ENCODE data around the gene SH3GL3. TPM values are rescaled to one million over a fixed set of nuclear protein-coding genes. Genes with fewer than 3 reads are reported as not detected.

SH3GL3 gene
- polyA plus RNA-seq, 1 of the 3 experiments (the other 2 are of a cell fraction): not detected

DNA sequence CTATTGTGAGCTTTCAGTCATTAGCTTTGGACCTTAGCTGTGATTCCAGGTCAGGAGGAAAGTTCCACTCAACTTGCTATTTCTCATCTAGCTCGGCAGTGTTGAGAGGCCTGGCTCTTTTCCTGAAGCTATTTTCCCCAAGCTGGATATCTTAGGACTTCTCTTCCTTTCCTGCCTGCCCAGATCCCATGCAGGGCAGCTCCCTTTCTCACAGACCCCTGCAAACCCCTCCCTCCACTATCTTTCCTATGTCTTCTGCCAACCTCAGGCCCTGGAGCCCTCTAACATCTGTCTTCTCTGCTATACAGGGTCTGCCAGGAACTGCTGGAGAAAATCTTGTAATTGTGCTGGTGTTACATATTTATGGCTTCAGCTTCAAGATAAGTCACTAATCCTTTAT is 49.6 kb downstream of the SH3GL3 start:
- no peaks in the 10 kb centered on the region for H3F3A ChIP-seq (replicated peaks; ENCODE audit: insufficient read depth)
- 0% methylated on average over 1 of the region's 1 CpG for WGBS (ENCODE audit: low lambda C conversion rate)
- no peaks in the 10 kb centered on the region for H3K4me1 ChIP-seq (ENCODE audit: control insufficient read depth in 1 of 2, insufficient read depth in 2 of 2, low read depth in 1 of 2, low read length in 1 of 2)
- ChIA-PET CTCF (no interaction called here), POLR2A (no interaction called here)
- no peaks in the 10 kb centered on the region for H3K9me3 ChIP-seq
- DNase-seq: no peak
- H3K9ac ChIP-seq: no peak overlapping the region
- no peak for TF ChIP-seq TEAD4 (IDR thresholded peaks at IDR 0.05; ENCODE audit: borderline replicate concordance, insufficient read depth)
- no peak for TF ChIP-seq CHD2 (IDR thresholded peaks at IDR 0.05; ENCODE audit: low read length, partially characterized antibody)
- no peak for TF ChIP-seq MEF2A (IDR thresholded peaks at IDR 0.05; ENCODE audit: borderline replicate concordance, low read depth)
- TF ChIP-seq, protein P1, sequence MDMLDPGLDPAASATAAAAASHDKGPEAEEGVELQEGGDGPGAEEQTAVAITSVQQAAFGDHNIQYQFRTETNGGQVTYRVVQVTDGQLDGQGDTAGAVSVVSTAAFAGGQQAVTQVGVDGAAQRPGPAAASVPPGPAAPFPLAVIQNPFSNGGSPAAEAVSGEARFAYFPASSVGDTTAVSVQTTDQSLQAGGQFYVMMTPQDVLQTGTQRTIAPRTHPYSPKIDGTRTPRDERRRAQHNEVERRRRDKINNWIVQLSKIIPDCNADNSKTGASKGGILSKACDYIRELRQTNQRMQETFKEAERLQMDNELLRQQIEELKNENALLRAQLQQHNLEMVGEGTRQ (IDR thresholded peaks at IDR 0.05; ENCODE audit: borderline replicate concordance, low read depth, low read length): no peak
- TF ChIP-seq NFIC (IDR thresholded peaks at IDR 0.05; ENCODE audit: borderline replicate concordance): no peak
- TF ChIP-seq, protein P2, sequence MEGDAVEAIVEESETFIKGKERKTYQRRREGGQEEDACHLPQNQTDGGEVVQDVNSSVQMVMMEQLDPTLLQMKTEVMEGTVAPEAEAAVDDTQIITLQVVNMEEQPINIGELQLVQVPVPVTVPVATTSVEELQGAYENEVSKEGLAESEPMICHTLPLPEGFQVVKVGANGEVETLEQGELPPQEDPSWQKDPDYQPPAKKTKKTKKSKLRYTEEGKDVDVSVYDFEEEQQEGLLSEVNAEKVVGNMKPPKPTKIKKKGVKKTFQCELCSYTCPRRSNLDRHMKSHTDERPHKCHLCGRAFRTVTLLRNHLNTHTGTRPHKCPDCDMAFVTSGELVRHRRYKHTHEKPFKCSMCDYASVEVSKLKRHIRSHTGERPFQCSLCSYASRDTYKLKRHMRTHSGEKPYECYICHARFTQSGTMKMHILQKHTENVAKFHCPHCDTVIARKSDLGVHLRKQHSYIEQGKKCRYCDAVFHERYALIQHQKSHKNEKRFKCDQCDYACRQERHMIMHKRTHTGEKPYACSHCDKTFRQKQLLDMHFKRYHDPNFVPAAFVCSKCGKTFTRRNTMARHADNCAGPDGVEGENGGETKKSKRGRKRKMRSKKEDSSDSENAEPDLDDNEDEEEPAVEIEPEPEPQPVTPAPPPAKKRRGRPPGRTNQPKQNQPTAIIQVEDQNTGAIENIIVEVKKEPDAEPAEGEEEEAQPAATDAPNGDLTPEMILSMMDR (IDR thresholded peaks at IDR 0.05): no peak
- TF ChIP-seq, protein P3, sequence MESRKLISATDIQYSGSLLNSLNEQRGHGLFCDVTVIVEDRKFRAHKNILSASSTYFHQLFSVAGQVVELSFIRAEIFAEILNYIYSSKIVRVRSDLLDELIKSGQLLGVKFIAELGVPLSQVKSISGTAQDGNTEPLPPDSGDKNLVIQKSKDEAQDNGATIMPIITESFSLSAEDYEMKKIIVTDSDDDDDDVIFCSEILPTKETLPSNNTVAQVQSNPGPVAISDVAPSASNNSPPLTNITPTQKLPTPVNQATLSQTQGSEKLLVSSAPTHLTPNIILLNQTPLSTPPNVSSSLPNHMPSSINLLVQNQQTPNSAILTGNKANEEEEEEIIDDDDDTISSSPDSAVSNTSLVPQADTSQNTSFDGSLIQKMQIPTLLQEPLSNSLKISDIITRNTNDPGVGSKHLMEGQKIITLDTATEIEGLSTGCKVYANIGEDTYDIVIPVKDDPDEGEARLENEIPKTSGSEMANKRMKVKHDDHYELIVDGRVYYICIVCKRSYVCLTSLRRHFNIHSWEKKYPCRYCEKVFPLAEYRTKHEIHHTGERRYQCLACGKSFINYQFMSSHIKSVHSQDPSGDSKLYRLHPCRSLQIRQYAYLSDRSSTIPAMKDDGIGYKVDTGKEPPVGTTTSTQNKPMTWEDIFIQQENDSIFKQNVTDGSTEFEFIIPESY (IDR thresholded peaks at IDR 0.05; ENCODE audit: borderline replicate concordance, low read depth): no peak
- no peak for TF ChIP-seq FOXJ3 (CRISPR knock-in tag; IDR thresholded peaks at IDR 0.05)
- TF ChIP-seq GABPA (IDR thresholded peaks at IDR 0.05; ENCODE audit: low read depth): no peak
- TF ChIP-seq, protein P4, sequence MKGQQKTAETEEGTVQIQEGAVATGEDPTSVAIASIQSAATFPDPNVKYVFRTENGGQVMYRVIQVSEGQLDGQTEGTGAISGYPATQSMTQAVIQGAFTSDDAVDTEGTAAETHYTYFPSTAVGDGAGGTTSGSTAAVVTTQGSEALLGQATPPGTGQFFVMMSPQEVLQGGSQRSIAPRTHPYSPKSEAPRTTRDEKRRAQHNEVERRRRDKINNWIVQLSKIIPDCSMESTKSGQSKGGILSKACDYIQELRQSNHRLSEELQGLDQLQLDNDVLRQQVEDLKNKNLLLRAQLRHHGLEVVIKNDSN (IDR thresholded peaks at IDR 0.05; ENCODE audit: borderline replicate concordance, low read depth): no peak
- TF ChIP-seq, protein P5, sequence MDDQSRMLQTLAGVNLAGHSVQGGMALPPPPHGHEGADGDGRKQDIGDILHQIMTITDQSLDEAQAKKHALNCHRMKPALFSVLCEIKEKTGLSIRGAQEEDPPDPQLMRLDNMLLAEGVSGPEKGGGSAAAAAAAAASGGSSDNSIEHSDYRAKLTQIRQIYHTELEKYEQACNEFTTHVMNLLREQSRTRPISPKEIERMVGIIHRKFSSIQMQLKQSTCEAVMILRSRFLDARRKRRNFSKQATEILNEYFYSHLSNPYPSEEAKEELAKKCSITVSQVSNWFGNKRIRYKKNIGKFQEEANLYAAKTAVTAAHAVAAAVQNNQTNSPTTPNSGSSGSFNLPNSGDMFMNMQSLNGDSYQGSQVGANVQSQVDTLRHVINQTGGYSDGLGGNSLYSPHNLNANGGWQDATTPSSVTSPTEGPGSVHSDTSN (IDR thresholded peaks at IDR 0.05): no peak
- no peak for TF ChIP-seq TCF12 (IDR thresholded peaks at IDR 0.05)
- no peak for TF ChIP-seq RCOR1 (IDR thresholded peaks at IDR 0.05; ENCODE audit: low read length)
- no peak for TF ChIP-seq FOSL2 (IDR thresholded peaks at IDR 0.05; ENCODE audit: borderline replicate concordance, low read depth)
- no peak for TF ChIP-seq EZH2phosphoT487 (IDR thresholded peaks at IDR 0.05; ENCODE audit: borderline replicate concordance, low read depth)
- TF ChIP-seq, protein P6, sequence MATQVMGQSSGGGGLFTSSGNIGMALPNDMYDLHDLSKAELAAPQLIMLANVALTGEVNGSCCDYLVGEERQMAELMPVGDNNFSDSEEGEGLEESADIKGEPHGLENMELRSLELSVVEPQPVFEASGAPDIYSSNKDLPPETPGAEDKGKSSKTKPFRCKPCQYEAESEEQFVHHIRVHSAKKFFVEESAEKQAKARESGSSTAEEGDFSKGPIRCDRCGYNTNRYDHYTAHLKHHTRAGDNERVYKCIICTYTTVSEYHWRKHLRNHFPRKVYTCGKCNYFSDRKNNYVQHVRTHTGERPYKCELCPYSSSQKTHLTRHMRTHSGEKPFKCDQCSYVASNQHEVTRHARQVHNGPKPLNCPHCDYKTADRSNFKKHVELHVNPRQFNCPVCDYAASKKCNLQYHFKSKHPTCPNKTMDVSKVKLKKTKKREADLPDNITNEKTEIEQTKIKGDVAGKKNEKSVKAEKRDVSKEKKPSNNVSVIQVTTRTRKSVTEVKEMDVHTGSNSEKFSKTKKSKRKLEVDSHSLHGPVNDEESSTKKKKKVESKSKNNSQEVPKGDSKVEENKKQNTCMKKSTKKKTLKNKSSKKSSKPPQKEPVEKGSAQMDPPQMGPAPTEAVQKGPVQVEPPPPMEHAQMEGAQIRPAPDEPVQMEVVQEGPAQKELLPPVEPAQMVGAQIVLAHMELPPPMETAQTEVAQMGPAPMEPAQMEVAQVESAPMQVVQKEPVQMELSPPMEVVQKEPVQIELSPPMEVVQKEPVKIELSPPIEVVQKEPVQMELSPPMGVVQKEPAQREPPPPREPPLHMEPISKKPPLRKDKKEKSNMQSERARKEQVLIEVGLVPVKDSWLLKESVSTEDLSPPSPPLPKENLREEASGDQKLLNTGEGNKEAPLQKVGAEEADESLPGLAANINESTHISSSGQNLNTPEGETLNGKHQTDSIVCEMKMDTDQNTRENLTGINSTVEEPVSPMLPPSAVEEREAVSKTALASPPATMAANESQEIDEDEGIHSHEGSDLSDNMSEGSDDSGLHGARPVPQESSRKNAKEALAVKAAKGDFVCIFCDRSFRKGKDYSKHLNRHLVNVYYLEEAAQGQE (IDR thresholded peaks at IDR 0.05; ENCODE audit: low read depth, low read length): no peak
- no peak for TF ChIP-seq MXI1 (IDR thresholded peaks at IDR 0.05; ENCODE audit: low read depth, low read length)
- TF ChIP-seq, protein P7, sequence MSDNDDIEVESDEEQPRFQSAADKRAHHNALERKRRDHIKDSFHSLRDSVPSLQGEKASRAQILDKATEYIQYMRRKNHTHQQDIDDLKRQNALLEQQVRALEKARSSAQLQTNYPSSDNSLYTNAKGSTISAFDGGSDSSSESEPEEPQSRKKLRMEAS (IDR thresholded peaks at IDR 0.05; ENCODE audit: low read depth): no peak
- TF ChIP-seq SMC3 (IDR thresholded peaks at IDR 0.05; ENCODE audit: low read depth, low read length): no peak
- TF ChIP-seq SIN3A (IDR thresholded peaks at IDR 0.05; ENCODE audit: borderline replicate concordance, low read depth, low read length): no peak
- H2AFZ ChIP-seq (ENCODE audit: low read depth): no peak overlapping the region
- no peaks in the 10 kb centered on the region for H3K79me2 ChIP-seq (ENCODE audit: insufficient read depth)
- H3K9me2 ChIP-seq: no peaks in the 10 kb centered on the region
- no peaks in the 10 kb centered on the region for H3K36me3 ChIP-seq (replicated peaks in 1 of 2; ENCODE audit: control insufficient read depth in 1 of 2, insufficient read depth in 2 of 2, low read length in 1 of 2)
- no peak overlapping the region for H3K27ac ChIP-seq (ENCODE audit: low read depth in 2 of 2, low read length in 1 of 2)
- H3K27me3 ChIP-seq (ENCODE audit: insufficient read depth): no peaks in the 10 kb centered on the region
- no peak overlapping the region for H3K4me2 ChIP-seq
- H4K20me1 ChIP-seq (ENCODE audit: insufficient read depth): no peaks in the 10 kb centered on the region
- no peak overlapping the region for H3K4me3 ChIP-seq (ENCODE audit: low read depth in 2 of 2, low read length in 1 of 2)

Measured in SK-N-SH (cell line).